KOPT-K1 (cell line): Measurements from ENCODE around the gene FYN.
"Not testable (repeated sequence)": the region's sequence is repeated elsewhere in the genome, so short reads cannot be mapped to it uniquely, and the experiment has no call there.

Experiments
- H3K27ac ChIP-seq: fragments of 200-600 bp; sonication (generic); 2 replicates; pipeline ENCODE4 v1.5.1; 2016; ENCODE audit warnings: antibody characterized with exemption, mild to moderate bottlenecking, low read depth, low read length; ENCODE audit not compliant: poor library complexity, severe bottlenecking
- H3K36me3 ChIP-seq: fragments of 200-600 bp; sonication (generic); 2 replicates; pipeline ENCODE4 v1.5.1; 2017; ENCODE audit warnings: antibody characterized with exemption, mild to moderate bottlenecking, low read length, moderate library complexity; ENCODE audit not compliant: insufficient read depth
- H3K9me3 ChIP-seq: fragments of 200-600 bp; sonication (generic); 2 replicates; pipeline ENCODE4 v1.5.1; 2017; ENCODE audit warnings: antibody characterized with exemption, low read length, mild to moderate bottlenecking; ENCODE audit not compliant: insufficient read depth, poor library complexity, severe bottlenecking

FYN gene

GRCh38 chr6:111681860-111682259 is 191.4 kb downstream of the FYN start:
- H3K9me3 ChIP-seq: no peaks in the 10 kb centered on the region
- peaks cover 90% of the 10 kb centered on the region for H3K36me3 ChIP-seq
- no peak overlapping the region for H3K27ac ChIP-seq

DNA sequence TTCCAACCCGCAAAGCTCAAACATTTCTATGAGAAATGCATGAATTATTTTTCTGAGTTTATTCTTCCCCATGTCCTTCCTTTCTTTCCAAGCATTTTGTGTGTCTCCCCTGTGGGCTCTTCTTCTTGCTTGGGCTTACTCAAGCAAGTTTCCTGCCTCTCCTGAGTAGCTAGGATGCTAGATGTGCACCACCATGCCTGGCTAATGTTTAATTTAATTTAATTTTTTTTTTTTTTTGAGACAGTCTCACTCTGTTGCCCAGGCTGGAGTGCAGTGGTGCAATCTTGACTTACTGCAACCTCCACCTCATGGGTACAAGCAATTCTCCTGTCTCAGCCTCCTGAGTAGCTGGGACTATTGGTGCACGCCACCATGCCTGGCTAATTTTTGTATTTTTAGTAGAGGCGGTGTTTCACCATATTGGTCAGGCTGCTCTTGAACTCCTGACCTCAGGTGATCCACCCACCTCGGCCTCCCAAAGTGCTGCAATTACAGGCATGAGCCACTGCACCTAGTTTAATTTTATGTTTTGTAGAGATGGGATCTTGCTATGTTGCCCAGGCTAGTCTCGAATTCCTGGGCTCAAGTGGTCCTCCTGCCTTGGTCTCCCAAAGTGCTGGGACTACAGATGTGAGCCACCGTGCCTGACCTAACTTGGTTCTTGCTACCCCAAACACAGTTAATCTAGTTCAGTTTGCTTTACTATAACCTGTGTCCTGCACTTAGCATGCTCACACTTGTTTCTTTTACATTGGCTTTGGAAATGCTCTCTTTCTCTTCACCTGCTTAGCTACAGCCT is 192.2 kb downstream of the FYN start:
- not testable (repeated sequence) for H3K27ac ChIP-seq, H3K9me3 ChIP-seq
- peaks cover 90% of the 10 kb centered on the region for H3K36me3 ChIP-seq

- no peak overlapping the region for H3K27ac ChIP-seq
- no peaks in the 10 kb centered on the region for H3K9me3 ChIP-seq
- H3K36me3 ChIP-seq: peaks cover 83% of the 10 kb centered on the region
Measured at GRCh38 chr6:111680015-111680712, 193.1 kb downstream of the FYN start.

DNA sequence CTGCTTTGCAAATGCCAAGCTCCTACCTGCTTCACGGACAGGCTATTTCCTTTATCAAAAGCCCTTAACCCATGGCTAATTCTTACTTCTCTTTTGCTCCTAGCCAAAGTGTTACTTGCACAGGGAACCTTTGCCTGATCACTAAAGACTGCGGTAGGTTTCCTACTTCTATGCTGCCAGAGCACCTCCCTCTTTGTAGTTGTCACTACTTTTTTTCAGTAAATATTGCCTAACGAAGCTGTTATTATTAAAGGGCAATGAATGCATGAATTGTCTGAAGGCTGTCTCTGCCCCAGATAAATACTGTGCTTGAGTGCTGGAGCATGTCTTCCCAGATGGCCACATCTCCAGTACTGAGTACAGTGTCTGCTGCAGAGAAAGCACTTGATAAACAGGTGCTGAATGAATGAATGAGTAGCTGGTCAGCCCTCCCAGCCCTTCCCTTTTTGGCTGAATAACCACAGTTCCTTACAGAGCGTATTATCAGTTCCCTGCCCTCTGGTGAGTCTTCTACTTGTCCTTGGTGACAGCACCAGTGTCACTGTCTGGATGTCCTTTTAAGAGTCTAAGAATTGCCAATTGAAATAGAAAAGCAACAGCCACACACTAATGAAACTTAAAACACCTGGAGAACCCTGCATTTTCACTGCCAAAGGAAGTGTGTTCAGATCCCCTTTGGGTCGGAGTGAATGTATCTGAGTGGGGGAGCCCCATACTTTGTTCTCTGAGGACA is 194.0 kb downstream of the FYN start:
- no peaks in the 10 kb centered on the region for H3K9me3 ChIP-seq
- no peak overlapping the region for H3K27ac ChIP-seq
- peaks cover 79% of the 10 kb centered on the region for H3K36me3 ChIP-seq

DNA sequence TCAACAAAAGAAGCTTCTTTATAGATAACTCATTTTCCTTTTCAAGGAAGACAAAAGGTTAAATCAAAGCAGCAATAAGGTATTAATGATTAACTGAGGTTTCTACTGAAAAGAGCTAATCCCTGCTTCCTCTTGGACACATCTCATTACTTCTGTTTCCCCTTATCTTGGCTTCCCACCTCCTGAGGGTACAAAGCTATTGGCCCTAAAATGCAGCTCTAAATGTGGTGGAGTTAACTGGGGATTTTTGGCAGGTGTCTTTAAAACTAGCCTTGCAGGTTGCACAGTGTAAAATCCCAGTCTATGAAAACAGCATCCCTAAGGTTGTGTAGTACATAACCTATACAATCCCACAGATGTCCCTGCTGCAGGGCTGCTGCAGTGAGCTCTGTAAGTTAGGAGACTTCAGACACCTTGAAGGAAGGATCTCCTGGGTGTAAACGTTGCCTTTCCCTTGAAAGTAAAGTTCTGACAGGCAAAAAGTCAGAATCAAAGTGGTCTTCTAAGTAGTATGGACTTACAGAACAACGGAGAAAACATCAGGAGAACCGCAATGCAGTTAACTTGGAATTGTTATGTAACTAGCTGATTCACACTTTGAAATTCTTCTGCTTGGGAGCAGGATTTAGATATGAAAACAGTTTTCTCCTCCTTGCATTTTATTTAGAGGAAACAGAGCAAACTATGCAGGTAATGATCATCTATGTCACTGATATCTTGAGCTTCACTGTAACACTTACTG is 195.8 kb downstream of the FYN start:
- Histone ChIP-seq H3K27ac (no peak overlapping the region), H3K36me3 (peaks cover 81% of the 10 kb centered on the region), H3K9me3 (no peaks in the 10 kb centered on the region)

DNA sequence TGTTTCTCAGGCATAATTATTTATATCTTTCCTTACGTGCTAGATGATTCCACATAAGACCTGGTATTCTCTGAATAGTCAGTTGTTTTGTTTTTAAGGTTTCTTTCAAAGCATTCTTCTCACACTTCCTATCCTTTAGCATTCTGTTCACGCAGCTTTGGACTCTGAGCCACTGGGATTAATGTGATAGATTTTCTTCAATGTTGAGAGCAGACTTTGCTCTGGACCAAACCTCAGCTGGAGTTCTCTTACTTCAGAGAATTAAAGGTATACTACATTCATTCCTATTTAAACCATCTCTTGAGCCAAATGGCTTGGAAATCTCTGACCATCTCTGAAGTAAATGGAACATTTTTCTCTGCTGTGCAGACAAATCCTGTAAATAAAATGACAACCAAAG is 196.9 kb downstream of the FYN start:
- H3K9me3 ChIP-seq: no peaks in the 10 kb centered on the region
- peaks cover 81% of the 10 kb centered on the region for H3K36me3 ChIP-seq
- no peak overlapping the region for H3K27ac ChIP-seq

DNA sequence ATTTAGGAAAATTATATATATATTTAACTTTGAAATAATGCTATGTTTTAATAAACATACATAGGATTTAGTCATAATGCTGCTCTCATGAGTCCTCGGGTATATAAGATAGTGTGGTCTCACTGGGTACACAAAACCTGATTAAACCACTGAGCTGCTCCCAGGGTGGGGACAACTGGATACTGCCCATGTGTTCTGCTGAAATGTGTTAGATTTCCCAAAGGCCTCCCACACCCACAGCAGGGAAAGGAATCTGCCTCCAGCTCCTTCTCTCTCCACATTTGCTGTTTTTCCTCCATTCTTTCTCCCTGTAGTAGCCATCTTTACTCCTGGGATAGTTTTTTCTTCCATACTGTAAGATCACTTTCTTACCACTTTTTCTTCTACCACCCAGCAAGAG is 198.4 kb downstream of the FYN start:
- H3K9me3 ChIP-seq: no peaks in the 10 kb centered on the region
- peaks cover 85% of the 10 kb centered on the region for H3K36me3 ChIP-seq
- no peak overlapping the region for H3K27ac ChIP-seq

GRCh38 chr6:111674413-111674812 is 198.8 kb downstream of the FYN start:
- Histone ChIP-seq H3K9me3 (no peaks in the 10 kb centered on the region), H3K27ac (no peak overlapping the region), H3K36me3 (peaks cover 85% of the 10 kb centered on the region)

DNA sequence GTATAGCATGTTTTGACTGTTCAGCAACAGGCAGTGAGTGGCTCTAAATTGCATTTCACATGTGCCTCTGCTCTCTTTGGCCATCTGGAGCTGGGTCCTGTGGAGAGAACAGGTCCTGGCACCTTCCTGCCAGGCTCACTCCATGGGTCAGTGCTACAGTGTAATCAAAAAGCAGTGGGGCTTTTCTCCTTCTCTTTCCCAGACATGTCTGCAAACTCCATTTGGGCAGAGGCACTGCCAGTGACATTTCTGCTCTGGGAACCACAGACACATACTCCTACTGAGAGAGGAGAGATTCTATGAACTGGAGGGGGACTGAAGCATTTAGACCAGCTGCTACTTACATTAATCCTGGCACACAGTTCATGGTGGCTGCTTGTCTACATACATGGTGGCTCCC is 199.3 kb downstream of the FYN start:
- H3K27ac ChIP-seq: no peak overlapping the region
- H3K36me3 ChIP-seq: peaks cover 83% of the 10 kb centered on the region
- no peaks in the 10 kb centered on the region for H3K9me3 ChIP-seq

DNA sequence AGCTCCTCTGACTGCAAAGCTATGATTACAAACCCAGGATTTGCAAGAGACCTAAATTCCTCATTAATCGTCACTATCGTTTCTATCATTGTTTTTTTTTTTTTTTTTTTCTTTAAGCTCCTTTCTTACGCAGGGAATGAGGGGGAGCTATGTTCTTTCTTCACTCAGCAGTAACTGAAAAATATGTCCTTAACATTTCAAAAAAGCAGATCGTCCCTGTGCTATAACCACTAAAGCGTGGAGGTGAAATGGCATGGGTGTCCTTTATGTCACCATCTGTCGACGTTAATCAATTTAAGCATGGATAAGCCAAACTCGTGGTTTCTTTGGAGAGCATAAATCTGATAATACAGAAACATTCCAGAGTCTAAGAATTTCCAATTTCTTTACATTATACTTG is 199.7 kb downstream of the FYN start:
- Histone ChIP-seq H3K9me3 (no peaks in the 10 kb centered on the region), H3K27ac (no peak overlapping the region), H3K36me3 (peaks cover 83% of the 10 kb centered on the region)

DNA sequence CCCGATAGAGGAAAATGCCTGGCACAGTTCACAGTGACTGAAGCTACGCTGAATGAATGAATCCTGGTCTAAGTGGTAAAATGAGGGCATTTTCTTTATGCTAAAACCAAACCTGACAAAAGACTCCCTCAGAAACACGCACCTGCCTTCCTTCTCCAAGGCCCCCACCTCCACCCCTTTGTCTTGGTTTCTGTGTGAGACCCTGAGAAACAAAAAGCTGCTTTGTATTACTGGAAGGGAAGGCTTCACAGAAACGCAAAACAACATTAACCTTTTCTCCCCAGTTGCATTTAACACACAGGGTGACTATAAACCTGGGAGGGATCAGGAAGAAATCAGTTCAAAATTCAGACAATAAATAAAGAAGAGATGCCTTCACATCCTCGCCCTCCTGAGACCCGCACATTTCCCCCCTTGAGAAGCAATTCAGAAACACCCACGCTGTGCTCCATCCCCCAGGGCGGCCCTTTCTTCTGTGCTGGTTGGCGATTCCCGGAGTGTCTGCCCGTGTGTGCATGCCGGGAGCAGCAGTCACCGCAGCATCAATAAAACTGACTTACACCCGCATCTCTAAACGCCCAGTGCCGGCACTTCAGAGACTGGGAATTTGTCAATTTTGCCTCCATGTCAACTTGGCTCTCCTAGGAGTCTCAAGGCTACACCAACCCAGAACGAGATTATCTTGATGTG is 200.3 kb downstream of the FYN start:
- H3K36me3 ChIP-seq: peaks cover 83% of the 10 kb centered on the region
- no peaks in the 10 kb centered on the region for H3K9me3 ChIP-seq
- H3K27ac ChIP-seq: no peak overlapping the region

DNA sequence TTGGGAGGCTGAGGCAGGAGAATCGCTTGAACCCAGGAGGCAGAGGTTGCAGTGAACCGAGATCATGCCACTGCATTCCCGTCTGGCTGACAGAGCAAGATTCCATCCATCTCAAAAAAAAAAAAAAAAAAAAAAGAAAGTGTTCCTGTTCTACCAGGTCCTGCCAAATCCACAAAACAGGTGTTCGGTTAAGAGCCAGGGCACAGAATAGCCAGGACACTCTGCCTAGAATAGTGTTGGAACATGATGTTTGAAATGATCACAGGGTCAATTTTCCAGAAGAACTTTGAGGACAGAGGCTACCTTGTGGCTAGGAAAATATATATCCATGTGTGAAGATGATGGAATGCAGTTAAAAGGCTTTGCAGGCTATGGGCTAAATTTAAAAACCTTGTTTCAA is 203.9 kb downstream of the FYN start:
- H3K36me3 ChIP-seq: peaks cover 81% of the 10 kb centered on the region
- H3K9me3 ChIP-seq: no peaks in the 10 kb centered on the region
- no peak overlapping the region for H3K27ac ChIP-seq

DNA sequence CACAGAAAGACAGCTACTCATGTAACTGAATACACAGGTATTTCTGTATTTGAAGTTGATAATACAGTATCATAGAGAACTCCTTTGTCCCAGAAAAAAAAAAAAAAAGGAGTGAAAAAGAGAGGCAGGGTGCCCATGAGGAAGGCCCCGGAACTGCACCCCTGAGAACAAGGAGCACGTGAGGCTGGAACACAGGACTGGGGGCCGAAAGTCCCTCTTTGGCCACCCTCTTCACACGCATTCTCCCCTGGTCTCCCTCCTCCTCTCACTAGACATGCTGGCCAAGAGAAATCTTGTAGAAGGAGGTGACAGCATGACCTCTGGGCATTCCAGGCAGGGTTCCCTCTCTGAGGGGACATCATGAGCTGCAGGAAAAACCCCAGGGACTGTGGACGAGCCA is 204.8 kb downstream of the FYN start:
- Histone ChIP-seq H3K36me3 (peaks cover 77% of the 10 kb centered on the region), H3K9me3 (no peaks in the 10 kb centered on the region), H3K27ac (no peak overlapping the region)

DNA sequence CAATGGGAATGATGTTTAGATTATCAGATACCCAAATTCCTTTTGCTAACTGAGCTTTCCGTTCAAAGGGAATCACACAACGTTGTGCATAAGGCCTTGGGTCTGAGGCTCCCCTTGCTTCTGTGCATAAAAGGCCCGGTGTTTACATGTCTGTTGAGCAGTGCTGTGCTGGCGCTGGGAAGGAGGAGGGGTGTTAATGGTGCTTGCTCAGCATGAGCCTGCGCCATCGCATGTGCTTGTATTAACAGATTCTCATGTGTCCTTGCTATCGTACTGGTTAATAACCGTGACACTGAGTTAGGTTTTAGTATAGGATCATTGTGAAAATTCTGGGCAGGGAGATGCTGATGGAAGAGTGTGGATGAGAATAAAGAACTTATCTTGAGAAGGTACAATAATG is 205.3 kb downstream of the FYN start:
- no peak overlapping the region for H3K27ac ChIP-seq
- H3K9me3 ChIP-seq: no peaks in the 10 kb centered on the region

More for the DNA sequence above, 205.3 kb downstream of the FYN start:
- peaks cover 77% of the 10 kb centered on the region for H3K36me3 ChIP-seq
